HG03342 (cell line): ENCODE results near the gene ANO9.
A peak's percentile ranks its signal among the peaks of the same experiment; 100 is the strongest.

ENCODE experiments used
- ATAC-seq: cut with Tn5 transposase; IDR thresholded peaks from one replicate; pipeline ENCODE4 v1.9.1; 2021; ENCODE audit warnings: mild to moderate bottlenecking, moderate library complexity; ENCODE audit not compliant: unreplicated experiment

ANO9 gene

DNA sequence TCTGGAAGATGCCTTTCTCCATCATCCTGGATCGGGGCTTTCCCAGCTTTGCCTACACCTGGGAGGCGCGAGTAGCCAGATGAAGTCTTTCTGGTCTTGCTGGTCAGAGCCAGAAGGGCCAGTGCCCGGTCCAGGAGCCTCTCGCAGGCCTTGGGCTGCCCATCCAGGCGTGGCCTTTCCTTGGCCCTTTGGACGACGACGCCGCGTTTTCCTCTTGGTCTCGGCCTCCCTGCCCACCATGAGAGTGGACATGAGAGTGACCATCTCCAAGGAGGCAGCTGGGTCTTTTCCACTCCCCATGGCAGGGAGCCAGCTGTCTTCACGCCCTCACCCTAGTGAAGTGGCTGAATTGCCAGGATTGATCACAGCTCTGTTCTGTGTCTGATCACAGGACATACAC, 11.8 kb upstream of the ANO9 start:
- no peak for ATAC-seq

DNA sequence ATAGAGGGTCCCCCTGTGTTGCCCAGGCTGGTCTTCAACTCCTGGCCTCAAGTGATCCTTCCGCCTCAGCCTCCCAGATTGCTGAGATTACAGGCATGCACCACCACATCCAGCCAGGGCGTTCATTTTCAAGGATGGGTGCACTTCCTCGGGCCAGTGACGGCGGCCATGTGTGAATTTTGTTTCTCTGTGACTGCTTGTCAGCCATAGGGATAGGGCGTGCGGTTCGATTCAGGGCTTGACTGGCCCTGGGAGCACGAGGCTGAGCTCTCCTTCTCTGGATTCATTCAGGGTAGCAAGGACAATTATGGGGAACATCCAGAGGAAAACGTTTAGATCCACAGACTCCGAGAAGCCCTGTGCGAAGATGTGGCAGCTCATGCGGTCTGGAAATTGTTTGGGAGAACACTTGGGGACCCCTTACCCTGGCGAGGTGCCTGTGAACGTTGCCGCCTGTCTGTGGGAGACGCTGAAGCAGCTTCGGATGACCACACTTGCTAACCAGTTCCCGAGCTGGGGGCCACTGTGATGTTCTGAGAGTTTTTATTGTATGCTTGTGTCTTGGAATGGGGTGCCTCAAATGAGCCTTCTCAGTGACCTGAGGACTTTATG, 11.2 kb upstream of the ANO9 start:
- no peak for ATAC-seq

DNA sequence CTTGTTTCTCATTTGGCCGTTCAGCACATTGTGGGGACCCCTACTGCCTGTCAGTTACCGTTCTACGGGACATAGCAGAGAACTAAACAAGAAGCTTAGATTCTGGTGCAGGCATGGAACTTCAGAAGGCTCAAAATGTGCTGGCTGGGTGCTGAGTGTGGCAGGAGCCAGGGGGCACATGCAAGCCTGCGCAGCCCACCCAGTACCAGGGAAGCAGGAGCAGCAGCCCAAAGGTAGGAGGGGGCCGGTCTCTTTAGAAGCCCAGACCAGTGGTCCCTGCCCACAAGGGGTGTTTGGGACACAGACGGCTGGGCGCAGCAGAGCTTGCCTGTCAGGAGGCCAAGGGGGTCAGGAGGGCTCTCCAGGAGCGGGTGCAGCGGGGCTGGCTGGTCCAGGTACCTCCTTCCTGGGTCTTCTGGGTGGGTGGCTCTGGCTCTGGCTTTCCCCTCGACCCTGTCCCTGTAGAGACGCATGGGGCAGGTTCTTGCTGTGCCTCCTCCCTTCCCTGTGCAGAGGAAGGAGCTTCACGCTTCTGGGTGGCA, 10.5 kb upstream of the ANO9 start:
- no peak for ATAC-seq

DNA sequence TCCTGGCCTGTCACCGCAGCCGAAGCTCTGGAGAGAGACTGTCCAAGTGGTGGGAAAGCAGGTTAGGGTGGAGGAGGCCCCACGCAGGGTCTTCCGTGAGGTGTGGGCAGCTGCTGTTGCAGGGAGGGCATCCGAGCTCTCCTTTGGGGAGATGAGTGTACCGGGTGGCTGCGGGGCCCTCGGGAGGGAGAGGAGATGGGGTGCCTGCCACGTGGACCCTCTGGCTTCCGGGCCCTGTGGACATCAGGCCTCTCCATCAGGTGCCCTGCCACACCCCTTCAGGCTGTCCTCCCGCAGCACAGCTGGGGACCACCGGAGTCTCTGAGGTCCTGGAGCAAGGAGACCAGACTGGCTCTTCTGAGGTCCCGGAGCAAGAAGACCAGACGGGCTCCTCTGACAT, 9.9 kb upstream of the ANO9 start:
- no peak for ATAC-seq

DNA sequence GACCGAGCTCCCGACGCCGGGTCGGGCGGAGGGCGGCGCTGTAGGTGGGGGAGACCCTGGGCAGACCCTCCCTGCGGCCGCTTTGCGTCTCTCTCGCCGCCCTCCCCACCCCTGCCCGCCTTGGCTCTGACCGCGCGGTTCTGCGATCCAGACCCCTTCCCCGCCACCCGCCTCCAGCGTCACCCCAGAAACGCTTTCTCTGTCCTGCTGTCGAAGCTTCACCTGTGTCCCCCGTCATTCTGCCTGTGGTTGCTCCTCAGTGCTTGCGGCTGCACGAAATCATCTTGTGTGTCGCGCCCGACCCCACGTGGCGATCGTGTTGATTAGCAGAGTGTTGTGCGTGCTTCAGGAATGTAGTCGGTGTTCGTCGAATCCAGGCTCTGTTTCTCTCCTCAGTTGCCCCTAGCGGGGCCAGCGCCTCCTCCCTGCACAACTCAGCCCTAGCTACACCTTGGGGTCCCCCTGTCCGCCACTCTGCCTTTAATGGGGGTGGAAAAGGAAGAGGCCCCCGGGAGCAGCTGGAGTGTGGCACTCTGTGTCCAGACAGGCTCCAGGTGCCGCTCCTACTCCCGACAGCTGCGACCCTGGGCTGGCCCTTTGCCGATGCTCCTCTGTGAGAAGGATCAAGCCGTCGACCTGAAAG, 9.1 kb upstream of the ANO9 start:
- ATAC-seq: no peak

DNA sequence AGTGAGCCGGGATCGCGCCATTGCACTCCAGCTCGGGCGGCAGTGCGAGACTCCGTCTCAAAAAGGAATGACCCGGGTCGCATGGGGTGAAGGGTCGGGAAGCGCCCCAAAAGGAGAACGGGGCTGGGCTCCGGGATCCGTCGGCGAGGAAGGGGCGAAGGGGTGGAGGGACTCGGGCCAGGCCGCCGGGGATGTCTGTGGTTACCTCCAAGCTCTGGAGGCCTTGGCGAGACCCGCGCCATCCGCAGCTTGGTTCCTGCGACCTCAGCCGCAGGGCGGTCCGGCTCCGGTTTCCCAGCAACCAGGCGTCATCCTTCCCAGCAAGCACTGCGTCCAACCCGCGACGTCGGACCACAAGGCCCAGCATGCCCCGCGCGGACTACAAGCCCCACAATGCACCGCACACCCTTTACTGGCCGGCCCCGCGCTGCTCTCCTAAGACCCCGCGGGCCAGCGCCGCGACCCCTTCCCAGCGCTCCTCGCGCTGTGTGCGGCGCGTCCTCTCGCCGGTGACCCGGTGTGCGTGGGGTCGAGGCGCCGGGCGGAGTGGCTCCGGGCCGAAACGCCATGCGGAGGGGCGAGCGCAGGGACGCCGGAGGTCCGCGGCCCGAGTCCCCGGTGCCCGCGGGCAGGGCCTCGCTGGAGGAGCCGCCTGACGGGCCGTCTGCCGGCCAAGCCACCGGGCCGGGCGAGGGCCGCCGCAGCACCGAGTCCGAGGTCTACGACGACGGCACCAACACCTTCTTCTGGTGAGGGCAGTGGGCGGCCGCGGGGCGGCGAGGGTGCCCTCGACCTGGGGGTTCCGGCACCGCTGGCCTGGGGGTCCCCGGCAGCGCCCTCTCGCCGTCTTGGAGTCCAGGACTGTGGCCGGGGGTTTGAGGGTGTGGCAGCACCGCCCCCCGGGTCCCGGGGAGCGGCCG, 8.3 kb upstream of the ANO9 start, which contains the start of gene PTDSS2:
Gene PTDSS2 (plus strand): TSS at position 391 of the 920 bp plus-strand sequence. CDS start 177 bp downstream, at position 568.
- ATAC-seq: peak; percentile 71

DNA sequence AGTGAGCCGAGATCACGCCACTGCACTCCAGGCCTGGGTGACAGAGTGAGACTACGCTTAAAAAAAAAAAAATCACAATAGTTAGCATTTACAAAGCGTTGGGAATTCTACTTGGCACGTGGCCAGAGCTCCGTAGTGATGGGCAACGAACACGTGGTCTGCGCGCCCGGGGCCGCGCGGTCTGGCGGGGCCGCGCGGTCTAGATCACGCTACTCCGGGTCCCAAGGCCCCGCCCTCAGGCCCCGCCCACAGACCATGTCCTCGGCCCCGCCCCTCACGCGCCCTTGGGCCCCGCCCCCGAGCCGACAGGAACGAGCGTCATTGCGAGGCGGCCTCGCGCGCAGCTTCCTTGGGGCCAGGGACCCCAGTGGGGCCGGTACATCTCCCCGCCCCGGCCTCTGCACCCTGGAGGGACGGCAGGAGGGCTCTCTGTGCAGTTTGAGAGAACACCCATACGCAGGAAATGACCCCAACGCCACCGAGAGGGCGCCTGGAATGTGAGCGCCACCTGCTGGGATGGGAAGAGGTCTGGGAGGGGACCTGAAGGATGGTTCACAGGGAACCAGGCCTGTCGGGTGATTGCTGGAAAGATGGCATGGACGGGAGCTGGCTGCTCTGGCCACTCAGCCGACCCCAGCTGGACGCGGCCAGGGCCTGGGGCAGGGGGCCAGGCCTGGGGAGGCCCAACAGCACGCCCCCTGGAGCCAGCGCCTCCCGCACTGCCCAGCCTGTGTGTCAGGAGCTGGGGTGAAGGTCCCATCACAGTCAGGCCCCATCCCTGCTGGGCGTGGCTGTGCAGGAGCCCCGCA, 6.3 kb upstream of the ANO9 start:
- peak; percentile 50 for ATAC-seq

DNA sequence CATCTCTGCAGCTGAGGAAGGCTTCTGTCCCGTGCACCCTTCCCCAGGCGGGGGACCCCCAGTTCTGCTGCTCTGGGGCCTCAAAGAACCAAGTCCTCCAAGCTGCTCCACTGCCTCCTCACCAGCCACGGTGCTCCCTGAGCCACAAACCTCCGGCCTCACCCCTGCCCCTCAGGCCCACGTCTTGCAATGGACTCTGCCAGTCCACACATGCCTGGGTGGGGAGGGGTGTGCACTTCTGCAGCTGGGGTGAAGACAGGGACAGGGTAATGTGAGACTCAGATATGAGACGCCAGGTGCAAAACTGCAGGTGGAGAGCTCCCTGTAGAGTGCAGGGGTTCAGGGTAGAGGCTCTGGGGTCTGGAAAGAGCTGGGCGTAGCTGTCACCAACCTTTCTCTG, 5.1 kb upstream of the ANO9 start:
- no peak for ATAC-seq

DNA sequence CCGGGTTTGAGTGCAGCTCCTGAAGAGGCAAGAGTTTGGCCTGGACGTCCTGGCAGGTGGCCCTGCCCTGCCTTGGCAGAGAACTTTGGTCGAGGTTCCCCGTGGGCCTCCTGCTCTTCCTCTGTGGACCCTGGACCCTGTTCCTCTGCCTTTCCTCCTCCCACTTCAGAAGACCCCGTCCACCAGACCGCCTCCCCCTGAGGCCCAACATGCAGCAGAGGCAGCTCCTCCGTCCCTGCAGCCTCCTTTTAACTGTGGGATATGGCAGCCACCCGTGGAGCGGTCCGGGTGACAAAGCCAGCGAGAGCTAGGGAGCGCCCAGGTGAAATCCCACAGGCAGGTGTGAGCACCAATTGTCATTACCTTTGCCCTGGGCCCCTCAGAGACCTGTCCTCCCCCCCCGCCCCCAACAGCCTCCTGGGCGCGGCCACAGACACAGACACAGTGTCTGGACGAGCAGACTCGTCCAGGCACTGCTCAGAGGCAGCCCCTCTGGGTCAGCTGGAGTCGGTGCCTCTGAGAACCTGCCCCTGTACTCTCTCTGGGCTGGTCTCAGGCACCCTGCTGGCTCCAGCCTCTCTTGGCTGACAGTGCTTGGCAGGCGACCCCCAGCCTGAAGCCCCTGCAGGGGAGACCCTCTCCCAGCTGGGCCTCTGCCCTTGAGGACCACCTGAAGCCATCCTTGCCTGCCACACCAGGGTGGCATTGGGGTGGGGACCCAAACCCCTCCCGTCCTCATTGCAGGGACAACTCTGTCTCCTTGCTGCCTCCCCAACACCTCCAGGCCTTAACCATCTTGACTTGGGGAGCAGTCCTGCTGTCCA, 4.2 kb upstream of the ANO9 start:
- ATAC-seq: no peak

DNA sequence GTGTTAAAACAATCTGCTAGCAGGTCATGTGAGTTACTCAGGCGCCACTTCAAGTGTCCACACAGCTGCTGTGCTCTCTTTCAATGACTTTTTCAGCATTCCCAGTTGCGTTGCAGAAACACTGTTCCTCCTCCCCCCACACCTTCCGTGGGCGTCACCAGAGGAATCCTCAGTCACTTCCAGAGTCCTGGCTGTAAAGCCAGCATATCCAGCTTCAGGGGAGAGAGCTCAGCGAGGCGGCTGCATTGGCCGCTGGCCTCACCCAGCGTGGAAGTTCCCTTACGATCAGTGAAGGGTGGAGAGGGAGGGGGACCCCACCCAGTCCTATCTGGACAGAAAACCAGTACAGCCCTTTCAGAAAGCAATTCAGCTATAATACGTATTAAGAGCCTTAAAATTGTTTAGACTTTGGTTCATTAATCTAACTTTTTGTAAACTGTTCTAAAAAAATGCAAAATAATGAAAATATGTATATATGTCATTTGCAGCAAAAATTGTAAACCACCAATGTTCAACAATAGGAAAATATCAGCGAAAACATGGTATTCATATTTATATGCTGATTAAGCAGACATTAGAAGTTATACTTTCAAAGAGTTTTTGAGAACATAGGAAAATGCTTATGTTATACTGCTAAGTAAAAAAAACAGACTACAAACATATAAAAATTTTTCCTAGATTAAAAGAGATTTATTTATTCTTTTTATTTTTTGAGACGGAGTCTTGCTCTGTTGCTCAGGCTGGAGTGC, 2.8 kb upstream of the ANO9 start:
- no peak for ATAC-seq

DNA sequence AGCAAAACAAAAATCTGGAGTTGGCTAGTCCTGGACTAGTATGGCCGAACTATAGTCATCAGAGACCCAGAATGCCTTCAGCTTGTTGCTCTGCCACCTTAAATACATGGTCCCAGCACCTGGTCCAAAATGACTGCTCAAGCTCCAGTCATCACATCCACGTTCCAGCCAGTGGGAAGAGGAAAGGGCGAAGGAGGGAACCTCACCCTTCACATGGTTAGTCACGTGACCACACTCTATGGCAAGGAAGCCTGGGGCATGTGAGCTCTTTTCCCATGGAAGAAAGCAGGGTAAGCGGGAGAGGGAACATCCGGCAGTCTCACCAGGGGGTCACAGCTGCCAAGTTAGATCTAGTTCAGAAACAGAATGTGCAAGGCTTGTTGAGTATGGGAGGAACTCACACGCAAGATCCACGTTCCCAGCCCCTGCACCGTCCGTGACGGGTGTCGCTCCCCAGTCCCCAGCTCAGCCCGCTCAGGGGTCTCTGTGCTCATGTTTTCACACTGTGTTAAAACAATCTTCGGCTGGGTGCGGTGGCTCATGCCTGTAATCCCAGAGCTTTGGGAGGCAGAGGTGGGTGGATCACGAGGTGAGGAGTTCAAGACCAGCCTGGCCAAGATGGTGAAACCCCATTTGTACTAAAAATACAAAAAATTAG, 1.9 kb upstream of the ANO9 start:
- ATAC-seq: no peak

DNA sequence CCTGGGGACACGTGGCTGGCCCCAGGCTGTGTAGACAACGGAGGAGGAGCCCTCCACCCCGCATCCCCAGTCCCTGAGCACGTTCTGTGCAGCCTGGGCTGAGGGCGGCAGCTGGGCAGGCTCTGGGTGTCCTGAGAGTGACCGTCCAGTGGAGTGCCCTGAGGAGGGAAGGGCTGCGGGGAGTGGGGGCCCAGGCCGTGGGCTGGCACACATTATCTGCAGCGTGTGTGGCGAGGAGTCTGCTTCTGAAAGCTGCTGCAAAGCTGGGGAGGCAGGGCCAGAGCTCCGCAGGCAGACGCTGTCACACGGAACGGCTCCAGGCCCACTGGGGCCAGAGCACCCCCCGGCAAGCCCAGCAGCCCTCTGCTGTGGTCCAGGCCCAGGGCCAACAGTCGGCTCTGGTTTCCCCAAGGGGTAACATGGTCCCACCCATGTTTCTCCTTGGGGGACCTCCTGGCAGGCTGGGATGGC, 835 bp upstream of the ANO9 start:
- no peak for ATAC-seq

DNA sequence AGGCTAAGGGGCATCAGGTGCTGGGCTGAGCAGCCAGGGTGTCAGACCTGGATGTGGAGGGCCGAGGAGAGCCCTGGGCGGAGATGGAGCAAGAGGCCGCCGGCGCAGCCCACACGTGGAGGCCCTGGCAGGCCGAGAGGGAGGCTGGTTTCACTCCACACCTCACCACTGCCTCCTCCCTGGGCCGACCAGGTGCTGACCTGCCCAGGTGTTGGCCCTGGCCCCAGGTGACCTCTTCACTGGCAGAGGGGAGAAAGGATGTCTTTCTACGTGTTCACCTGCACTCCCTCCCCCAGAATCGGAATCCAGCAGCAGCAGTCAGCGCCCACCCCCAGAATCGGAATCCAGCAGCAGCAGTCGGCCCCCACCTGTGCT, 781 bp downstream of the ANO9 start:
- no peak for ATAC-seq

DNA sequence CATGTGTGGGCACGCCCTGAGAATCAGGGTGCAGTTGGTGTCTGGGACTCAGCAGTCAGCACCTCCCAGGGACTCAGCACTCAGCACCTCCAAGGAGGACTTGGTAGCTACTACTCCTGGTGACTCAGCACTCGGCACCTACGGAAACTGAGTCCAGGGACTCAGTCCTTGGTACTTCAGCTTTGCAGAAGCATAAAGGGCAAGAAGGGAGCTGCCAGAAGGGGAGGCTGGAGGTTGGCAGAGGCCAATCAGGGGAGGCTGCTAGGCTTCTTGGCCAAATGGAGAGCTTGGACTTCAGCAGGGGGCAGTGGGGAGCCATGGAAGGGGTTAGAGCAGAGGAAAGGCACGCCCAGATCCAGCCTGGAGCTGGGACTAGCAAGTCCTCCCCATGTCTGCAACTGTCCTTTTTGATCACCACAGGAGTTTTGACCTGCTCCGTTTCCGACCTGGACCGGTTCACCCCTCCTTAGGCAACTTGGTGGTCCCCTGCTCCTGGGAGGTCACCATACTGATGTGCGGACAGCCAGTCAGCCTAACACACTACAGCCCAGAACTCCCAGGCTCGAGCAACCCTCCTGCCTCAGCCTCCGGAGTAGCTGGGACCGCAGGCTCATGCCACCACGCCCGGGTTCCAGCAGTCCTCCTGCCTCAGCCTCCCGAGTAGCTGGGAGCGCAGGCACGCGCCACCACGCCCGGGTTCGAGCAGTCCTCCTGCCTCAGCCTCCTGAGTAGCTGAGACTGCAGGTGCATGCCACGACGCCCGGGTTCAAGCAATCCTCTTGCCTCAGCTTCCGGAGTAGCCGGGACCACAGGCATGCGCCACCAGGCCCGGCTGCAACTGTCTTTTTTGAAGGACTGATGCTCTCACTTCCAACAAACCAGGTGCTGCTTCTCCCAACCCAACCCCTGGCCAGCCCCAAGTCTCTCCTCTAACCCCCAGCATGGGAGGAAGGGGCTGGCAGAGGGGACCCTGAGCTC, 1.5 kb downstream of the ANO9 start:
- ATAC-seq: no peak

DNA sequence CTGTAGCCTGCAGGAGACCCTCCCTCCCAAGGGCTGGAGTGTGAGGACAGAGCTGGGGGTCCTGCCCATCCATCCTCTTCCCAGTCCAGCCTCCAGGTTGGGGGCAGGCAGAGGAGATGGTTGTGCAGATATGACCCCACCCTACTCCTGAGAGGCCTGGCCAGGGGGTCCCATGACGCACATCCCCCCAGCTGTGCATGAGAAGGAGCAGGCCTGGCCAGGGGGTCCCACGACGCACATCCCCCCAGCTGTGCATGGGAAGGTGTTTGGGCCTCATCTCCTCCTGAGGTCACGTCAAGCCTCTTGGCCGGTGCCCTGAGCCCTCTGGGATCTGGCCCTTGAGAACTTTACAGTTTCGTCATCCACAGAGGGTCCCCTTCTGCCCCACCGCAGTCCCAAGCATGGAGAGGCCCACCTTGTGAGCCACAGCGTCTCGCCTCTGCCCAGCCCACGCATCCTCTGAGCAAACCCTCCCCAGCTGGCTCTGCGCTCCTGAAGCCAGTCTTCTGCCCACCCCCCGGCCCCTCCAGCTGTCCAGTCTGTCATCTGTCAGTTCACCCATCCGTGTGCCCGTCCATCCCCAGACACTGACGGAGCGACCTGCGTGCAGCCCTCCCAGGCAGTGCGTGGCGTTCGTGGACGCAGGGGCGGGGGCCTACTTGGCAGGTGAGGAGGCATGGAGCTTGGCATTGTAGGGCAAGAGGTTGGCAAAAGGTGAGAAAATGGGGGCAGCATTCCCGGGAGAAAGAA, 2.3 kb downstream of the ANO9 start:
- ATAC-seq: no peak

DNA sequence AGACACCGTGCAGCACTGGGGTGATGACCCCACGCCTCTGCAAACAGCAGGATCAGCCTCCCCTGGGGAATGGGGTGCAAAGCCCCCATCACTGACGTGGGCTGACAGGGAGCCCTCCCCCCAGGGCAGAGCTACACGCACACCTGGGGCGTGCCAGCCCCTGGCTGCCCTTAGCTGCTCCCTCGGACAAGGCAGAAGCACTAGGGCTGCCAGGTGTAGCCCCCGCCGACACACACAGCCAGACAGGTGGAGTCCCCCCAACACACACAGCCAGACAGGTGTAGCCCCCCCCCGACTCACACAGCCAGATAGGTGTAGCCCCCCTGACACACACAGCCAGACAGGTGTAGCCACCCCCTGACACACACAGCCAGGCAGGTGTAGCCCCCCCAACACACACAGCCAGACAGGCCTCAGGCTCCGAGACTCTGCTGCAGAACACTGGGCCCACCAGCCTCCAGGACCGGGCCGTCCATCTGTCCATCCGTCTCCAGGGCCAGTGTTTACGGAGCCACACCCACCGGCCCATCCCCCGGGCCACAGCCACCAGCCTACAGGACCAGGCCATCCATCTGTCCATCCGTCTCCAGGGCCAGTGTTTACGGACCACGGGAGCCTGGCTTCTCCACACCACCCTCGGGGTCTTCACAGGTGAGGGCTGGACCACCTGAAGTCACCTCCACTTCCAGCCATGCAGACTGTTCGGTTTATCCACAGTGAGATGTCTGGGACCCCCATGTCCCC, 3.5 kb downstream of the ANO9 start:
- ATAC-seq: no peak
